T-helper 1 cell treated with Interleukin-12 subunit alpha and Interleukin-12 subunit beta and Interleukin-4 antibody, amounts not matched to agents 30 μg/mL and 1 μg/mL, for 36 hours (primary cell): ENCODE data around the gene MAGI1.
"Not testable (repeated sequence)": the region's sequence is repeated elsewhere in the genome, so short reads cannot be mapped to it uniquely, and the experiment has no call there.

Experiments
- H3K27ac Mint-ChIP-seq: one replicate; pipeline ENCODE4 v1.8.0; 2021; ENCODE audit warnings: mild to moderate bottlenecking, mixed read lengths
- H3K27me3 Mint-ChIP-seq: one replicate; pipeline ENCODE4 v1.8.0; 2021; ENCODE audit warnings: low read depth, mixed read lengths
- H3K36me3 Mint-ChIP-seq: one replicate; pipeline ENCODE4 v1.8.0; 2021; ENCODE audit warnings: low read depth, mixed read lengths
- H3K4me1 Mint-ChIP-seq: one replicate; pipeline ENCODE4 v1.8.0; 2021; ENCODE audit warnings: low read depth, mixed read lengths
- H3K4me3 Mint-ChIP-seq: one replicate; pipeline ENCODE4 v1.8.0; 2021; ENCODE audit warnings: mild to moderate bottlenecking, moderate library complexity, mixed read lengths
- H3K9me3 Mint-ChIP-seq: one replicate; pipeline ENCODE4 v1.8.0; 2021; ENCODE audit warnings: mixed read lengths

The MAGI1 gene

DNA sequence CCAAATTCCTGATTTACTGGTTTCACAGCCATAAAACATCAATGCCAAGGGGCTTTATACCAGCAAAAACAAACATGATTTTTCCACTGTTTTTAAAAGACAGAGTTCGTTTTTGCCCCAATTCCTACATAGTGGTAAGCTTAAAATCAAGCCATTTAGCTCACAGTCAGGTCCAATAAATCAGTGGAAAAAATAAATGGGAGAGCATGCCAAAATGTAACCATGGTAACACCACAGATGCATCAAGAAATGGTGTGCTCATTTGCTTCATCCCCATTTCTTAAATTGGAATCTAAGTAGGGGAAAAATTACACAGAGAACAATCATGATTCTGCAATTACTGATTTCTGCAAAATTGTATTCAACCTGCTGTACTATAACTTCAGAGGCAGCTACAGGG, 418.8 kb downstream of the MAGI1 start:
- no peak overlapping the region for H3K4me3 Mint-ChIP-seq
- H3K27me3 Mint-ChIP-seq: no peaks in the 10 kb centered on the region
- H3K9me3 Mint-ChIP-seq: no peaks in the 10 kb centered on the region
- H3K36me3 Mint-ChIP-seq: no peaks in the 10 kb centered on the region
- H3K4me1 Mint-ChIP-seq: no peaks in the 10 kb centered on the region
- H3K27ac Mint-ChIP-seq: no peak overlapping the region

DNA sequence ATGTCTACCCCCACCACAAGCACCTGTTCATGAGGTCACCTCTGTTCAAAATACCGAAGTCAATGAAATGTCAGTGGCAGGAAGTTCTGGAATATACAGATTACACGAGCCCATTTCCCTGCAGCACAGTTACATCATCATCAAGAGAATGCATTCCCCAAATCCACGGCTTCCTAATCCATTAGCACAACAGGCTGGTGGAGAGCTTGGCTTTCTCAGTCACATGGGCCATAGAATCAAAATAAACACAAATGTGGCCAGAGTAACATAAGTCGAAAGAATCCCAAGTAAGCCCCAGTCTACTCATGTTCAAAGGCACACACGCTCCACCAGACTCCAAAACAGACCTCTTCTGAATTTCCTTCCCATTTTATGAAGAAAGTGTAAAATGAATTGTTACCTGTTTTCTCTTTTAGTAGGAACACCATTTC, 419.3 kb downstream of the MAGI1 start:
- H3K27me3 Mint-ChIP-seq: no peaks in the 10 kb centered on the region
- no peak overlapping the region for H3K27ac Mint-ChIP-seq
- H3K4me3 Mint-ChIP-seq: no peak overlapping the region
- H3K36me3 Mint-ChIP-seq: no peaks in the 10 kb centered on the region
- no peaks in the 10 kb centered on the region for H3K4me1 Mint-ChIP-seq
- H3K9me3 Mint-ChIP-seq: no peaks in the 10 kb centered on the region

- Mint-ChIP-seq H3K27me3 (no peaks in the 10 kb centered on the region), H3K36me3 (no peaks in the 10 kb centered on the region), H3K4me1 (no peaks in the 10 kb centered on the region), H3K4me3 (no peak overlapping the region), H3K27ac (no peak overlapping the region), H3K9me3 (no peaks in the 10 kb centered on the region)
These were observed 420.1 kb downstream of the MAGI1 start for GRCh38 chr3:65618599-65618998.

DNA sequence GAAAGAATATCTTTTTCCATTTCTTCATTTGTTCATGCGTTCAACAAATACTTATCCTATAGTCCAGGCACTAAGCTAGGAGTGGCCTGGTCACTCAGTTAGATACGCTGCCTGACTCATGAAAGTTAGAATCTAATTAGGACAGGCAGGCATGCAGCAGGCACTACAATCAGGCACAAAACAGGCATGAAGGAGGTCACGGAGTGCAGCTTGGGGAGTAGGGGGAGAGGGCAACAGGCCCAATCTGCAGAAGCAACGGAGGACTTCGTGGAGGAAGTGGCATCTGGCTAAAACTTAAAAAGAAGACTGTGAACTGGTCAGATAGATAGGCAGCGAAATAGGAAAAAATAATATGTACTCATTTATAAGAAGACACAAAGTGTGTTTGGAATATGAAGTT, 420.9 kb downstream of the MAGI1 start:
- Mint-ChIP-seq H3K9me3 (no peaks in the 10 kb centered on the region), H3K4me3 (no peak overlapping the region), H3K36me3 (no peaks in the 10 kb centered on the region), H3K4me1 (no peaks in the 10 kb centered on the region), H3K27ac (no peak overlapping the region), H3K27me3 (no peaks in the 10 kb centered on the region)

- Mint-ChIP-seq H3K4me1 (no peaks in the 10 kb centered on the region), H3K27ac (no peak overlapping the region), H3K9me3 (no peaks in the 10 kb centered on the region), H3K36me3 (no peaks in the 10 kb centered on the region), H3K27me3 (no peaks in the 10 kb centered on the region), H3K4me3 (no peak overlapping the region)
These were observed 421.5 kb downstream of the MAGI1 start for GRCh38 chr3:65617209-65617608.

DNA sequence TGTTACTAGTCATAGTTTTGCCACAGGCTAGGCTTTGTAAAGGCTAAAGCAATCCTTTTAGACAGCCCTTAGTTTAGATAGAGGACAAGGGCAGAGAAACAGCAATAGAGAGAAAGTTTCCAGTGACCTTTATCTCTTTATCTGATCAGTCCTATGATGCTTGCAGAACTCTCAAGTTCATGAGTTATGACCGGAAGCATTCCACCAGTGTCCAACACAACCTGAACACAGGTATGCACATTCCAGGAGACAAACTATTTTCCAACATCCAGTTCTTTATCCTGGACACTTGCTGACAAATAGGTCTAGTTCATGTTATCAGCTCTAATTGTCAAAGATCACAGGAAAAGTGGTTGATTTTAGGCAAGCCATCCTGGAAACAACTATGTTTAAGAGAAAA, 422.2 kb downstream of the MAGI1 start:
- Mint-ChIP-seq H3K9me3 (no peaks in the 10 kb centered on the region), H3K27me3 (no peaks in the 10 kb centered on the region), H3K27ac (no peak overlapping the region), H3K4me3 (no peak overlapping the region), H3K4me1 (no peaks in the 10 kb centered on the region), H3K36me3 (no peaks in the 10 kb centered on the region)

DNA sequence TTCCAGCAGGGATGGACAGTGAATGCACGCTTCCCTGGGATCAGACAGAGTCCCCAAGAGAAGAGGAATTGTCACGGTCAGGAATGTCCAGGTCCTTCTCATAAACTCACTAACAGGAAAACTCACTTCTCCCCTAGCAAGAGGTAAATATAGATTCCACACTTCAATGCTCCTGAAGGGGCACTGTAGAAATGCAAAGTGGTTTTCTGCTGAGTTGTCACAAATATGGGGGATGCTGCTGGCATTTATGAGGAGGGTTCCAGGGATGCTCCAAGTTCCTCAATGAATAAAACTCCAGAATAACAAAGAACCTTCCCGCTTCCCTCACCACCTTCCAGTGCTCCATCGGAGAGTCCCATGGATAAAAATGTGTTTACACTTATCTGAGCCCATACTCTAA, 423.4 kb downstream of the MAGI1 start:
- no peaks in the 10 kb centered on the region for H3K9me3 Mint-ChIP-seq
- no peak overlapping the region for H3K4me3 Mint-ChIP-seq
- no peaks in the 10 kb centered on the region for H3K27me3 Mint-ChIP-seq
- no peak overlapping the region for H3K27ac Mint-ChIP-seq
- H3K36me3 Mint-ChIP-seq: no peaks in the 10 kb centered on the region
- no peaks in the 10 kb centered on the region for H3K4me1 Mint-ChIP-seq

DNA sequence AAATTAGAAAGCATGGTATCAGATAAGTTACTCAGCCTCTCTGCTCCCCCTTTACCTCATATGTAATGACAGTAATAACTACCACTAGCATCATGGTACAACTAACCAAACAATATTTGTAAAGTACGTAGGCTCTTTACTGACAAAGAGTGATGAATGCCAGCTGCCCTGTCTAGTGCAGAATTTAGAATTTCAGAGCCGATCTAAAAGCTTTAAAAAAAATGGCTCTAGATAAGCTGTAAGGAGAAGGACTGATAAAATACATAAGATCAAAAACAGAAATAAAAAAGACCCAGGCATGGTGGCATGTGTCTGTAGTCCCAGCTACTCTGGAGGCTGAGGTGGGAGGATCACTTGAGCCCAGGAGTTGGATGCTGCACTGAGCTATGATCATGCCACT, 424.1 kb downstream of the MAGI1 start:
- H3K27ac Mint-ChIP-seq: no peak overlapping the region
- no peak overlapping the region for H3K4me3 Mint-ChIP-seq
- H3K36me3 Mint-ChIP-seq: no peaks in the 10 kb centered on the region
- no peaks in the 10 kb centered on the region for H3K9me3 Mint-ChIP-seq
- no peaks in the 10 kb centered on the region for H3K4me1 Mint-ChIP-seq
- no peaks in the 10 kb centered on the region for H3K27me3 Mint-ChIP-seq

- H3K4me1 Mint-ChIP-seq, H3K36me3 Mint-ChIP-seq, H3K27ac Mint-ChIP-seq, H3K27me3 Mint-ChIP-seq, H3K9me3 Mint-ChIP-seq, H3K4me3 Mint-ChIP-seq: not testable (repeated sequence)
These were observed 430.7 kb downstream of the MAGI1 start for GRCh38 chr3:65607965-65608460.

- no peak overlapping the region for H3K4me3 Mint-ChIP-seq
- H3K27ac Mint-ChIP-seq: no peak overlapping the region
- H3K36me3 Mint-ChIP-seq: no peaks in the 10 kb centered on the region
- H3K4me1 Mint-ChIP-seq: no peaks in the 10 kb centered on the region
- H3K27me3 Mint-ChIP-seq: no peaks in the 10 kb centered on the region
- H3K9me3 Mint-ChIP-seq: no peaks in the 10 kb centered on the region
These were observed 431.6 kb downstream of the MAGI1 start for GRCh38 chr3:65607101-65607500.

DNA sequence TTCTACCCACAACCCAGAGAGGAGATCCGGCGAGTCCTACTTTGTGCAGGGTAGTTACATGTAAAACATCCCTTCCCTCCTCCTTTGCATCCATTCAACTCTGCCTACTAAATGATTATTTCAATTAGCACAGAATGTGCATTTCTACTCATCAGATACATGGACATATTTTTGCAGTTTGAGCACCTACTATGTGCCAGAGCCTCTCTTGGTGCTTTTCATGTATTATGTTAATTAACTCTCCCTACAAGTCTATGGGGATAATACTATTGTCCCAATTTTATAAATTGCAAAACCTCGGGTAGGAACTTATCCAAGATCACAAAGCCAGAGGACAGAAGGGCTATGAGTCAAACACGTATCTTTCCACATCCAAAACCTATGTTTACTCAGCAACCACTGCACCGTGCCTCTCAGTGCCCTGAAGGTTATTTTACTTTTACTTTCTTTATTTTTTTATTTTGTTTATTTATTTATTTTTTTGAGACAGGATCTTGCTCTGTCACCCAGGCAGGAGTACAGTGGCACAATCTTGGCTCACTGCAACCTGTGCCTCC, 432.8 kb downstream of the MAGI1 start:
- H3K4me1 Mint-ChIP-seq: no peaks in the 10 kb centered on the region
- no peak overlapping the region for H3K4me3 Mint-ChIP-seq
- H3K9me3 Mint-ChIP-seq: no peaks in the 10 kb centered on the region
- no peaks in the 10 kb centered on the region for H3K36me3 Mint-ChIP-seq
- H3K27me3 Mint-ChIP-seq: no peaks in the 10 kb centered on the region
- H3K27ac Mint-ChIP-seq: no peak overlapping the region

- no peak overlapping the region for H3K4me3 Mint-ChIP-seq
- no peaks in the 10 kb centered on the region for H3K27me3 Mint-ChIP-seq
- no peaks in the 10 kb centered on the region for H3K4me1 Mint-ChIP-seq
- H3K9me3 Mint-ChIP-seq: no peaks in the 10 kb centered on the region
- no peak overlapping the region for H3K27ac Mint-ChIP-seq
- no peaks in the 10 kb centered on the region for H3K36me3 Mint-ChIP-seq
These were observed 433.7 kb downstream of the MAGI1 start for GRCh38 chr3:65604863-65605526.

DNA sequence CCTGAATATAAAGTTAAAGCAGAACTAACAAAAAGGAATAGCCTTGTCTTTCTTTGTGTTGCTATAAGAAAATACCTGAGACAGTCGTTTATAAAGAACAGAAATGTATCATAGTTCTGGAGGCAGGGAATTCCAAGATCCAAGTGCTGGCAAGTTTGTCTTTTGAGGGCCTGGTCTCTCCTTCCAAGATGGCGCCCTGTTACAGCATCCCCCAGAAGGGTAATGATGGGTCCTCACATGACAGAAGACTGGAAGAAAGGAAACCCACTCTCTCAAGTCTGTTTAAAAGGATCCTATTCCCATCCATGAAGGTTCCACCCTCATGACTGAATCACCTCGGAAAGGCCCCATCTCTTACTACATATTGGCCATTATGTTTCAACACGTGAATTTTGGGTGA, 435.1 kb downstream of the MAGI1 start:
- no peaks in the 10 kb centered on the region for H3K36me3 Mint-ChIP-seq
- H3K4me3 Mint-ChIP-seq: no peak overlapping the region
- no peaks in the 10 kb centered on the region for H3K4me1 Mint-ChIP-seq
- no peak overlapping the region for H3K27ac Mint-ChIP-seq
- H3K27me3 Mint-ChIP-seq: no peaks in the 10 kb centered on the region
- no peaks in the 10 kb centered on the region for H3K9me3 Mint-ChIP-seq

- H3K36me3 Mint-ChIP-seq: no peaks in the 10 kb centered on the region
- no peaks in the 10 kb centered on the region for H3K4me1 Mint-ChIP-seq
- no peak overlapping the region for H3K4me3 Mint-ChIP-seq
- peaks cover 9% of the 10 kb centered on the region for H3K27me3 Mint-ChIP-seq
- no peaks in the 10 kb centered on the region for H3K9me3 Mint-ChIP-seq
- no peak overlapping the region for H3K27ac Mint-ChIP-seq
These were observed 437.8 kb downstream of the MAGI1 start for GRCh38 chr3:65600888-65601287.

GRCh38 chr3:65597952-65598413, 440.7 kb downstream of the MAGI1 start:
- Mint-ChIP-seq H3K27me3 (peaks cover 9% of the 10 kb centered on the region), H3K4me1 (no peaks in the 10 kb centered on the region), H3K36me3 (no peaks in the 10 kb centered on the region), H3K9me3 (no peaks in the 10 kb centered on the region), H3K4me3 (no peak overlapping the region), H3K27ac (no peak overlapping the region)
